ENCODE data around the gene NKIRAS1. TPM values are rescaled to one million over a fixed set of nuclear protein-coding genes. Genes with fewer than 3 reads are reported as not detected.
A peak's percentile ranks its signal among the peaks of the same experiment; 100 is the strongest.

NKIRAS1 gene
- total and polyA plus RNA-seq, 7 experiments from 2014 or later = 2.2 to 6.4 (median 3.6) TPM

DNA sequence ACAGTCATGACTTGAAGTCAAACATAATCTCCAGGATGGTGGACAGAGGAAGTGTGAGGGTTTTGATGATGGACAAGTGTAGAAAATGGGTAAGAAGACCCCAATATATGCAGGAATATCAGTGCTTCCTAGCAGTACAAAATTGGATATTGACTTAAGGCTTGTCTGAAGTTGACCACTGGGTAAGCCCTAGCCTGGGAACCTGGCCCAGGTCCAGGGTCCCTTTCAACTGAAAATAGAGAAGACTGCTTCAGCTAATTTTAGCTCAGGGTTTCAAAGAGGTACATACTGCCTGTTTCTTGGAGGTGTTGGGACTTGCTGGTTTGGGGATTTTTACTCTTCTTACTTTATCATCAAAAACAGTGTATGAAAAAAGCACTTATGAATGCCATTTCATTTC is 33.0 kb upstream of the NKIRAS1 start:
- peak overlapping the region; percentile 35 to 78 (median 72) for H3K4me3 Mint-ChIP-seq

DNA sequence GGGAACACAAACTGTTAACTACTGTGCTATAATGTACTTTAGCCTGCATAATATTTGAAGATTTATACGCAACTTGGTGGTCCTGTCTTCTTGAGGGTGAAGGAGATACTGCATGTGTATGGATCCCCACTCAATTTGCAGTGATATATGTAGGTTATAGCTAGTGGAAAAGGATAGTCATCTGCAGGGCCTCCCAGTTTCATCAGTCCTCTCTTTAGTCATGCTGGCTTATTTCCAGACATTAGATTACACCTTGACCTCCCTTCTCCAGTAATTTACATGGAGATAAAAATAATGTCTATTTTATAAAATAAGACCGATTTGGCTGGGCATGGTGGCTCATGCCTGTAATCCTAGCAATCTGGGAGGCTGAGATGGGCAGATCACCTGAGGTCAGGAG is 32.0 kb upstream of the NKIRAS1 start:
- H3K4me1 ChIP-seq (ENCODE audit: control insufficient read depth in 2 of 2, insufficient read depth in 2 of 2, low read length in 2 of 2) = peaks cover 31 to 39% of the 10 kb centered on the region in 2 donors
- no peak overlapping the region for H3K4me3 ChIP-seq (ENCODE audit: low read length)
- H3K27me3 ChIP-seq (ENCODE audit: control insufficient read depth in 2 of 2, insufficient read depth in 2 of 2, low read length in 2 of 2) = no peaks in the 10 kb centered on the region
- Mint-ChIP-seq H3K36me3 (peaks cover 0 to 13% (median 5%) of the 10 kb centered on the region in 5 donors), H3K27ac (no peak overlapping the region), H3K4me1 (peaks cover 42 to 84% (median 68%) of the 10 kb centered on the region in 7 donors), H3K4me3 (peak overlapping the region in 5 of 10 donors; percentile 70 to 90 (median 86)), H3K9me3 (no peaks in the 10 kb centered on the region), H3K27me3 (peaks cover 0 to 17% (median 0%) of the 10 kb centered on the region in 5 donors)
- DNase-seq = no peak
- intact Hi-C loops (cut with micrococcal nuclease) = loop anchor here (5.0 to 10.0 kb wide), 3 partner anchors 744 to 1834 kb away; partner anchors contain the start of genes NGLY1 (in 1 of the 2), TOP2B (in 1 of the 2) and UBE2E2 (in 1 of the 2)
- no peak for ATAC-seq
- no peaks in the 10 kb centered on the region for H3K36me3 ChIP-seq (ENCODE audit: control insufficient read depth in 2 of 3, insufficient read depth in 3 of 3, low read length in 3 of 3)
- CTCF ChIA-PET = no interaction called here
- no peak overlapping the region for H3K27ac ChIP-seq (ENCODE audit: low read depth, low read length)
- H3K9me3 ChIP-seq (ENCODE audit: control insufficient read depth in 2 of 3, low read length in 3 of 3) = no peaks in the 10 kb centered on the region
- POLR2A ChIA-PET = interaction anchor here (5.6 kb wide), 1 partner anchor 31 kb away, joined by 67 read pairs; the partner anchor contains the start of genes NKIRAS1 and RPL15

More for the DNA sequence above, 33.0 kb upstream of the NKIRAS1 start:
- ChIA-PET POLR2A (interaction anchor here (5.6 kb wide), 1 partner anchor 32 kb away, joined by 67 read pairs; the partner anchor contains the start of genes NKIRAS1 and RPL15), CTCF (no interaction called here)
- H3K27ac Mint-ChIP-seq = peak overlapping the region in 8 of 9 donors; percentile 7 to 79 (median 54)
- intact Hi-C loops (cut with micrococcal nuclease) = loop anchor here (1.0 to 10.0 kb wide), 4 partner anchors 33 to 1833 kb away; partner anchors contain the start of genes NGLY1 (in 1 of the 2), NKIRAS1 (in 1 of the 2), TOP2B (in 1 of the 2) and UBE2E2 (in 1 of the 2)
- H3K36me3 ChIP-seq (ENCODE audit: control insufficient read depth in 2 of 3, insufficient read depth in 3 of 3, low read length in 3 of 3) = peaks cover 0 to 5% (median 0%) of the 10 kb centered on the region in 3 experiments
- H3K27me3 Mint-ChIP-seq = peaks cover 0 to 8% (median 0%) of the 10 kb centered on the region in 5 donors
- peak overlapping the region; percentile 2 for H3K27ac ChIP-seq (ENCODE audit: low read depth, low read length)
- H3K4me1 ChIP-seq (ENCODE audit: control insufficient read depth in 2 of 2, insufficient read depth in 2 of 2, low read length in 2 of 2) = peaks cover 31 to 39% of the 10 kb centered on the region in 2 donors
- ATAC-seq (no peak), DNase-seq (no peak)
- peaks cover 0 to 17% (median 6%) of the 10 kb centered on the region in 5 donors for H3K36me3 Mint-ChIP-seq
- H3K9me3 Mint-ChIP-seq = no peaks in the 10 kb centered on the region
- H3K9me3 ChIP-seq (ENCODE audit: control insufficient read depth in 2 of 3, low read length in 3 of 3) = no peaks in the 10 kb centered on the region
- no peak overlapping the region for H3K4me3 ChIP-seq (ENCODE audit: low read length)
- peaks cover 34 to 86% (median 69%) of the 10 kb centered on the region in 7 donors for H3K4me1 Mint-ChIP-seq
- no peaks in the 10 kb centered on the region for H3K27me3 ChIP-seq (ENCODE audit: control insufficient read depth in 2 of 2, insufficient read depth in 2 of 2, low read length in 2 of 2)

DNA sequence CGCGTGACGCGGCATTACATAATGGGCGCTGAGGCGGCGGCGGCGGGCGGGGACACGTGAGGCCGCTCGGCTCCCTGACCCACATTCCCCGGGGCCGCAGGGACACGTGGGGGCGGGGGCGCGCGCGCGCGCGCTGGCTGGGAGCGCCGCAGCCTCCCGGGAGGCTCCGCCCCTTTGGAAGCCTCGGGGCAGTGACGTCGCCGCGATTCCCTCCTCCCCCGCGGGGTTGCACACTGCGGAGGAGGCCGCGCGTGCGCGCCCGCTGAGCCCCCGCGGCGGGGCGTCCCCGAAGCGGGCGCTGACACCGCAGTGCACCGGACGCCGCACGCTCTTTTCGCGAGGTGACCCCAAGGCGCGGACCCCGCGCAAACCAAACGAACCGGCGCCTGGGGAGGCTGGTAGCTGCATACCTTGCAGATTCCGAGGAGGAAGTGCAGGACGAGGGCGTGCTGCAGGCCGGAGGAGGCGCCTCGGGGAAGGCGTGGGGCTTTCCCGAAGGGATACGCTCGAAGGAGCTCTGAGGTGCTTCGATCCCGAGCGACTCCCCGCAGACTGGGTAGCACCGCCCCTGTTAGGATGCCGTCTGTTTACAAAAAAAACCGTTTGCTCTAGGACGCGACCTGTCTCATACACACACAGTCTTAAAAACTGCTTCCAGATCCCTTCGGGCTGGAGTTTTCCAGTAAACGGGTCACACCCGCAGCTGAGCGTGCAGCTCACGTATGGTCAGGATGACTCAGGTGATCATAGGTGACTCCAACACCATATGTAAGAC is 29.3 kb upstream of the NKIRAS1 start:
- CTCF ChIA-PET = no interaction called here
- Mint-ChIP-seq H3K9me3 (no peaks in the 10 kb centered on the region), H3K27me3 (peaks cover 0 to 41% (median 0%) of the 10 kb centered on the region in 5 donors), H3K4me1 (peaks cover 30 to 61% (median 47%) of the 10 kb centered on the region in 7 donors), H3K4me3 (peak overlapping the region; percentile 70 to 90 (median 87)), H3K27ac (peak overlapping the region; percentile 53 to 95 (median 90)), H3K36me3 (peaks cover 0 to 6% (median 5%) of the 10 kb centered on the region in 5 donors)
- Histone ChIP-seq H3K4me3 (ENCODE audit: low read length) (peak overlapping the region; percentile 79), H3K4me1 (ENCODE audit: control insufficient read depth in 2 of 2, insufficient read depth in 2 of 2, low read length in 2 of 2) (peaks cover 28 to 31% of the 10 kb centered on the region in 2 donors), H3K9me3 (ENCODE audit: control insufficient read depth in 2 of 3, low read length in 3 of 3) (no peaks in the 10 kb centered on the region), H3K27ac (ENCODE audit: low read depth, low read length) (peak overlapping the region; percentile 81), H3K27me3 (ENCODE audit: control insufficient read depth in 2 of 2, insufficient read depth in 2 of 2, low read length in 2 of 2) (no peaks in the 10 kb centered on the region), H3K36me3 (ENCODE audit: control insufficient read depth in 2 of 3, insufficient read depth in 3 of 3, low read length in 3 of 3) (no peaks in the 10 kb centered on the region)
- POLR2A ChIA-PET = interaction anchor here (0.6 to 5.6 kb wide), 4 partner anchors 12 to 29 kb away, joined by 3 to 67 read pairs (median 5); partner anchors contain the start of genes NKIRAS1 and RPL15
- DNase-seq (peak; percentile 93 to 98 (median 97)), ATAC-seq (peak; percentile 89)
- intact Hi-C loops (cut with micrococcal nuclease) = loop anchor here (1.0 to 10.0 kb wide), 10 partner anchors 15 to 1837 kb away; partner anchors contain the start of genes NGLY1 (in 2 of the 2), RPL15 (in 2 of the 2), UBE2E1 (in 2 of the 2) and UBE2E2 (in 2 of the 2)

DNA sequence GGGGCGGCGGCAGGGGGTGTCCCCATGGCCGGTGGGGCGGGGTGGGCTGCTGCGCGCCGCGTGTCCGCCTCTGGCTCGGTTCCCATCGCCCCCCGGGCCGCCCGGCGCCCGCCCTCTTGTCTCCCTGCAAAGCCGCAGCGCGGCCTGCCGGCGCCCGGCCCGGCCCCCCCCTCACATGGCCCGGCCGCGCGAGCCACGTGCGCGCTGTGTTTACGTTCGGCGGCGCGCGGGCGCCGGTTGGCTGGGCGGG is 28.8 kb upstream of the NKIRAS1 start:
- Histone ChIP-seq H3K27ac (ENCODE audit: low read depth, low read length) (peak overlapping the region; percentile 81), H3K4me1 (ENCODE audit: control insufficient read depth in 2 of 2, insufficient read depth in 2 of 2, low read length in 2 of 2) (peaks cover 24 to 31% of the 10 kb centered on the region in 2 donors), H3K9me3 (ENCODE audit: control insufficient read depth in 2 of 3, low read length in 3 of 3) (no peaks in the 10 kb centered on the region), H3K4me3 (ENCODE audit: low read length) (no peak overlapping the region), H3K36me3 (ENCODE audit: control insufficient read depth in 2 of 3, insufficient read depth in 3 of 3, low read length in 3 of 3) (no peaks in the 10 kb centered on the region), H3K27me3 (ENCODE audit: control insufficient read depth in 2 of 2, insufficient read depth in 2 of 2, low read length in 2 of 2) (no peaks in the 10 kb centered on the region)
- DNase-seq (no peak), ATAC-seq (no peak)
- Mint-ChIP-seq H3K4me1 (peaks cover 27 to 56% (median 42%) of the 10 kb centered on the region in 7 donors), H3K27ac (peak overlapping the region in 6 of 9 donors; percentile 41 to 90 (median 61)), H3K9me3 (no peaks in the 10 kb centered on the region), H3K27me3 (peaks cover 0 to 45% (median 0%) of the 10 kb centered on the region in 5 donors), H3K36me3 (peaks cover 0 to 6% (median 5%) of the 10 kb centered on the region in 5 donors), H3K4me3 (peak overlapping the region in 8 of 10 donors; percentile 54 to 89 (median 62))
- POLR2A ChIA-PET = interaction anchor here (5.6 kb wide), 1 partner anchor 28 kb away, joined by 67 read pairs; the partner anchor contains the start of genes NKIRAS1 and RPL15
- intact Hi-C loops (cut with micrococcal nuclease) = loop anchor here (1.0 to 10.0 kb wide), 9 partner anchors 28 to 1837 kb away; partner anchors contain the start of genes NGLY1 (in 2 of the 2), RPL15 (in 2 of the 2), UBE2E1 (in 2 of the 2) and UBE2E2 (in 2 of the 2)
- CTCF ChIA-PET = no interaction called here

DNA sequence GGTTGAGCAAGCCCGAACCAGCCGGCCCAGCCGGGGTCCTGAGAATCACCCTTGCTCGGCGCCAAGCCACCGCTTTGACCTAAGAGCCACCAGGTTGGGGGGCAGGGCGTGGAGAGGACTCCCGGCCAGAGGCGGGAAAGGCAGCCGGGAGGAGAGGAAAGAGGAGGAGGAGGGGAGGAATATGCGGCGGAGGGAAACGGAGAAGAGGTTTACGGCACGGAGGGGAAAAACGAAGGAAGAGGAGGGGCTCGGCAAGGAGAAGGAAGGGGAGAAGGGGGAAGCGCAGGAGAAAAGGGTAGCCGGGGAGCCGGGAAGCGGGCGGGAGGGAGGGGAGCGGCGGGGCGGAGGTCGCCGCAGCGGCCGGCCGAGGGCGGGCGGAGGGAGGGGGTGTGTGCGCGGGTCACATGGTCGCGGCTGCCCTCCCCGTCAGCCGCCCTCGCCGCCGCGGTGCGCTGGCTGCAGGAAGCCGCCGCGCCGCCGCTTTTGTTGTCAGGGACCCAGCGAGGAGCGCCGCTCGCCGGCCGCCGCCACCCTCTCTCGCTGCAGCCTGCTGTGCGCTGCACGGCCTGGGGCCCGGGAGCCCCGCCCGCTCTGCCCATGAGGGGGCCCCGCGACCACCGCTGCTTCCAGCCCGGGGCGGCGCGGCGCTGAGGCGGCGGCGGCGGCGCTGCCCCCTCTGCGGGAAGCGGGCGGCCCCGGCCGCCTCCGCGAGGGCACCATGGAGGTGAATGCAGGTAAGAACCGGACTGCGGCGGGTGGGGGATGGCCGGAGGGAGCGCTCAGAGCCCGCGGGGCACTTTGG is 28.3 kb upstream of the NKIRAS1 start, which contains the start of gene NR1D2:
TSS of gene NR1D2 (plus strand) at position 426 of the 802 bp plus-strand sequence. CDS start at position 719, 293 bp downstream.
- peak; percentile 68 for ATAC-seq
- H3K36me3 Mint-ChIP-seq = peaks cover 0 to 6% (median 5%) of the 10 kb centered on the region in 5 donors

More for the DNA sequence above, 28.3 kb upstream of the NKIRAS1 start, which contains the start of gene NR1D2:
- peak within 1 kb of the TSS; percentile 74 to 95 (median 94) for H3K27ac Mint-ChIP-seq
- ChIA-PET POLR2A (interaction anchor here (5.3 kb wide), 1 partner anchor 26 kb away, joined by 86 read pairs; the partner anchor contains the start of genes NKIRAS1 and RPL15), CTCF (no interaction called here)
- intact Hi-C loops (cut with micrococcal nuclease) = loop anchor here (1.0 to 10.0 kb wide), 9 partner anchors 28 to 1838 kb away; partner anchors contain the start of genes NGLY1 (in 2 of the 2), RPL15 (in 2 of the 2), UBE2E1 (in 2 of the 2) and UBE2E2 (in 2 of the 2)
- Histone ChIP-seq H3K36me3 (ENCODE audit: control insufficient read depth in 2 of 3, insufficient read depth in 3 of 3, low read length in 3 of 3) (no peaks in the 10 kb centered on the region), H3K27me3 (ENCODE audit: control insufficient read depth in 2 of 2, insufficient read depth in 2 of 2, low read length in 2 of 2) (no peaks in the 10 kb centered on the region), H3K9me3 (ENCODE audit: control insufficient read depth in 2 of 3, low read length in 3 of 3) (no peaks in the 10 kb centered on the region), H3K27ac (ENCODE audit: low read depth, low read length) (peak within 1 kb of the TSS; percentile 81), H3K4me1 (ENCODE audit: control insufficient read depth in 2 of 2, insufficient read depth in 2 of 2, low read length in 2 of 2) (peaks cover 21 to 27% of the 10 kb centered on the region in 2 donors), H3K4me3 (ENCODE audit: low read length) (peak within 1 kb of the TSS; percentile 79)
- DNase-seq = peak; percentile 68 to 80 (median 75)
- H3K4me3 Mint-ChIP-seq = peak within 1 kb of the TSS; percentile 70 to 91 (median 88)
- H3K9me3 Mint-ChIP-seq = no peaks in the 10 kb centered on the region
- H3K27me3 Mint-ChIP-seq = peaks cover 0 to 45% (median 0%) of the 10 kb centered on the region in 5 donors
- H3K4me1 Mint-ChIP-seq = peaks cover 22 to 50% (median 37%) of the 10 kb centered on the region in 7 donors
